ENCODE measurements around the gene AHNAK.
"Not testable (repeated sequence)": the region's sequence is repeated elsewhere in the genome, so short reads cannot be mapped to it uniquely, and the experiment has no call there.

The AHNAK gene

GRCh38 chr11:62550478-62550877, 3.9 kb upstream of the AHNAK start:
- not testable (repeated sequence) for DNase-seq

- DNase-seq = no peak
These were observed 2.1 kb upstream of the AHNAK start for GRCh38 chr11:62548545-62549335.

- DNase-seq = no peak
These were observed 1.2 kb upstream of the AHNAK start for GRCh38 chr11:62547691-62548281.

- DNase-seq = no peak
These were observed 471 bp upstream of the AHNAK start for GRCh38 chr11:62546929-62547625.

GRCh38 chr11:62545437-62546243, 966 bp downstream of the AHNAK start:
- DNase-seq = peak; percentile 67

- DNase-seq = no peak
These were observed 1.8 kb downstream of the AHNAK start for GRCh38 chr11:62544581-62545436.

GRCh38 chr11:62543680-62544444, 2.7 kb downstream of the AHNAK start:
- no peak for DNase-seq

GRCh38 chr11:62542750-62543567, 3.6 kb downstream of the AHNAK start:
- DNase-seq = peak; percentile 59

GRCh38 chr11:62542111-62542745, 4.4 kb downstream of the AHNAK start:
- DNase-seq = no peak

GRCh38 chr11:62540804-62541701, 5.6 kb downstream of the AHNAK start:
- no peak for DNase-seq

- no peak for DNase-seq
These were observed 7.2 kb downstream of the AHNAK start for GRCh38 chr11:62539238-62539925.

GRCh38 chr11:62538470-62539237, 8.0 kb downstream of the AHNAK start:
- no peak for DNase-seq

GRCh38 chr11:62536301-62536957, 10.2 kb downstream of the AHNAK start:
- DNase-seq = no peak

GRCh38 chr11:62535802-62536201, 10.8 kb downstream of the AHNAK start:
- DNase-seq = no peak

- DNase-seq = no peak
These were observed 11.6 kb downstream of the AHNAK start for GRCh38 chr11:62534779-62535545.

- no peak for DNase-seq
These were observed 14.5 kb downstream of the AHNAK start for GRCh38 chr11:62532096-62532495.

All from GDM1 (cell line).